ENCODE results near the gene CUL4A.

- no peak for TF ChIP-seq SP1 (IDR thresholded peaks at IDR 0.05)
- no peak for TF ChIP-seq BHLHE40 (IDR thresholded peaks at IDR 0.05; ENCODE audit: borderline replicate concordance)
- no peak for TF ChIP-seq CTBP1 (IDR thresholded peaks at IDR 0.05; ENCODE audit: borderline replicate concordance)
Measured at GRCh38 chr13:113207460-113207859, 2.0 kb upstream of the CUL4A start.
